K562 (cell line): ENCODE measurements around the gene GLRX5. TPM values are rescaled to one million over a fixed set of nuclear protein-coding genes. Genes with fewer than 3 reads are reported as not detected.

Experiments used
- ATAC-seq: fragments of 200-7000 bp; cut with Tn5 transposase; 3 replicates; pipeline ENCODE4 v1.9.1; 2020; ENCODE audit warnings: moderate library complexity
- BruUV-seq: library from RNA; stranded (reverse); fragments of 400-500 nt; replicated peaks from 2 replicates; lab custom pipeline; 2021; lab: Mats Ljungman, UMichigan
- CTCF ChIA-PET: fragments of 300-600 bp; formaldehyde crosslinking; extraction: SDS; loops from one replicate; lab custom pipeline; 2021; ENCODE audit warnings: low intra/inter-chr PET ratio; lab: Yijun Ruan, JAX
- POLR2A ChIA-PET: fragments of 300-600, 350-650 bp; sonication (Branson Sonifier 250); formaldehyde crosslinking; extraction: SDS; loops from one replicate; lab custom pipeline; 2021; ENCODE audit warnings: antibody characterized with exemption, inconsistent platforms; lab: Yijun Ruan, JAX
- DNase-seq, 4 experiments: peaks; one replicate each; pipeline versions ENCODE4 v3.0.0 to v3.0.0-alpha.2; 2011 to 2018; ENCODE audit warnings: low spot score in 3 of 4, mixed read lengths in 3 of 4; ENCODE audit errors: extremely low read depth in 1 of 4
- FAIRE-seq: peaks from 2 replicates; lab custom pipeline; 2011; peaks lifted over from hg19 to GRCh38; lab: Jason Lieb, UNC
- H2AFZ ChIP-seq: 2 replicates; pipeline ENCODE4 v1.6.0; 2011; ENCODE audit warnings: low read depth, low read length, control low read depth, inconsistent platforms
- H3K27ac ChIP-seq: fragments of 200-600 bp; 3 replicates; pipeline ENCODE4 v1.8.0; 2011; ENCODE audit warnings: low read depth, mild to moderate bottlenecking, control low read depth, inconsistent platforms, low read length, moderate library complexity, mixed read lengths; ENCODE audit errors: extremely low read depth
- H3K27me3 ChIP-seq, 2 experiments: fragments of 300-600 bp in 1 of 2; 2 replicates in 1 of 2; 3 replicates in 1 of 2; pipeline versions ENCODE4 v1.6.0 to v1.8.0; 2011; ENCODE audit warnings: inconsistent platforms in 2 of 2, low read length in 2 of 2, mild to moderate bottlenecking in 1 of 2, mixed read lengths in 1 of 2, moderate library complexity in 1 of 2; ENCODE audit not compliant: control insufficient read depth in 2 of 2, insufficient read depth in 2 of 2
- H3K36me3 ChIP-seq: fragments of 300-600 bp; 3 replicates; pipeline ENCODE4 v1.8.0; 2011; ENCODE audit warnings: mild to moderate bottlenecking, low read length, inconsistent platforms; ENCODE audit not compliant: control insufficient read depth, insufficient read depth
- H3K4me1 ChIP-seq, 2 experiments: fragments of 200-600 bp in 1 of 2; replicated peaks in 1 of 2; 2 replicates in 1 of 2; 3 replicates in 1 of 2; pipeline versions ENCODE4 v1.5.1 to v1.8.0; 2011; ENCODE audit warnings: inconsistent platforms in 2 of 2, low read length in 2 of 2, mild to moderate bottlenecking in 1 of 2, mixed read lengths in 1 of 2, moderate library complexity in 1 of 2; ENCODE audit not compliant: control insufficient read depth in 2 of 2, insufficient read depth in 2 of 2
- H3K4me2 ChIP-seq: 2 replicates; pipeline ENCODE4 v1.6.1; 2011; ENCODE audit warnings: low read length, control low read depth, inconsistent platforms, mixed read lengths; ENCODE audit not compliant: insufficient read depth
- H3K4me3 ChIP-seq: fragments of 200-600 bp; sonication (generic), shearing (Covaris generic); 2 replicates; pipeline ENCODE4 v1.5.1; 2016; ENCODE audit warnings: control low read depth, inconsistent platforms
- H3K79me2 ChIP-seq: fragments of 200-600 bp; 3 replicates; pipeline ENCODE4 v1.8.0; 2011; ENCODE audit warnings: low read length, inconsistent platforms; ENCODE audit not compliant: control insufficient read depth, insufficient read depth
- H3K9ac ChIP-seq, 2 experiments: 2 replicates each; pipeline versions ENCODE4 v1.6.0 to v1.6.1; 2011; ENCODE audit warnings: low read depth in 2 of 2, low read length in 2 of 2, control low read depth in 1 of 2, inconsistent platforms in 1 of 2, mild to moderate bottlenecking in 1 of 2, mixed read lengths in 1 of 2; ENCODE audit not compliant: insufficient read depth in 1 of 2
- H3K9me1 ChIP-seq: one replicate; pipeline ENCODE4 v1.6.0; 2011; ENCODE audit warnings: inconsistent platforms, mild to moderate bottlenecking, low read length, moderate library complexity; ENCODE audit not compliant: control insufficient read depth, insufficient read depth
- H3K9me3 ChIP-seq: replicated peaks from 2 replicates; pipeline ENCODE4 v1.5.1; 2011; ENCODE audit warnings: low read depth, low read length, inconsistent platforms; ENCODE audit not compliant: control insufficient read depth, insufficient read depth
- H4K20me1 ChIP-seq: replicated peaks from 2 replicates; pipeline ENCODE4 v1.6.1; 2011; ENCODE audit warnings: low read length, inconsistent platforms, mixed read lengths; ENCODE audit not compliant: control insufficient read depth, insufficient read depth
- MBD2 ChIP-seq: sonication (generic); IDR thresholded peaks from 2 replicates; pipeline ENCODE4 v1.6.1; 2016; ENCODE audit warnings: low read depth, borderline replicate concordance
- NONO ChIP-seq, 2 experiments: fragments of 200-400 bp in 1 of 2; fragments of 450-650 bp in 1 of 2; formaldehyde crosslinking in 1 of 2; IDR thresholded peaks; 2 replicates each; pipeline ENCODE4 v1.6.1; 2017; ENCODE audit warnings: low read depth in 2 of 2, mild to moderate bottlenecking in 2 of 2, moderate library complexity in 2 of 2, low read length in 1 of 2
- ZNF609 ChIP-seq: sonication (generic); formaldehyde crosslinking; IDR thresholded peaks from 2 replicates; pipeline ENCODE4 v1.8.1; 2023; ENCODE audit warnings: missing genetic modification reagents, mild to moderate bottlenecking, borderline replicate concordance
- ZNF644 ChIP-seq: fragments of 200-800 bp; sonication (Bioruptor generic); IDR thresholded peaks from 2 replicates; pipeline ENCODE4 v1.6.1; 2016; ENCODE audit warnings: low read depth, missing genetic modification characterization, missing compliant biosample characterization
- WGBS: fragments of 100-300 bp; shearing (Covaris generic); methylation state at CpG from one replicate; pipeline ENCODE4 v1.1.6; 2016; ENCODE audit warnings: low coverage, mixed read lengths; ENCODE audit not compliant: insufficient coverage; ENCODE audit errors: missing lambda C conversion rate; 5-methylcytosine and 5-hydroxymethylcytosine counted together
- in situ Hi-C: fragments of 300-500 bp; cut with MboI; formaldehyde crosslinking; loops from 4 replicates; pipeline ENCODE4 v1.15.0; 2018; ENCODE audit warnings: inconsistent platforms, mixed read lengths
- intact Hi-C: fragments of 100-400 bp; cut with micrococcal nuclease; formaldehyde crosslinking; loops from 2 replicates; pipeline ENCODE4 v1.14.2; 2022
- polyA plus RNA-seq, 8 experiments: library from polyadenylated mRNA; depleted of rRNA in 4 of 8; stranded (reverse) in 5 of 8; unstranded in 3 of 8; fragments of >200 nt; fragmentation: Nextera tagmentation in 2 of 8; fragmentation: Illumina TruSeq in 1 of 8; extraction: Ambion mirVana in 2 of 8; extraction: Trizol in 1 of 8; gene quantifications; 2 replicates each; pipeline versions ENCODE4 v1.2.1 to v1.2.3, GENCODE V29; 2011 to 2014; ENCODE audit warnings: inconsistent platforms in 1 of 8, missing spikeins in 1 of 8
- total RNA-seq, 7 experiments: library from RNA; depleted of rRNA in 6 of 7; stranded (reverse); fragments of >200 nt in 6 of 7; fragmentation: Illumina TruSeq in 2 of 7; extraction: Trizol in 2 of 7; gene quantifications; 2 replicates each; pipeline versions ENCODE4 v1.2.1 to v1.2.3, GENCODE V29; 2011 to 2021; ENCODE audit warnings: low replicate concordance in 1 of 7
- TF ChIP-seq, protein P1 (sequence below): sonication (generic); formaldehyde crosslinking; IDR thresholded peaks from 2 replicates; pipeline ENCODE4 v1.8.0; 2023; ENCODE audit warnings: mild to moderate bottlenecking, missing genetic modification reagents
- TF ChIP-seq, protein P2 (sequence below), 2 experiments: fragments of 450-650 bp in 1 of 2; sonication (generic) in 1 of 2; formaldehyde crosslinking in 1 of 2; IDR thresholded peaks in 1 of 2; conservative IDR thresholded peaks in 1 of 2; 2 replicates each; pipeline versions ENCODE4 v1.6.1 to v1.8.1; 2016 to 2023; ENCODE audit warnings: mild to moderate bottlenecking in 2 of 2, moderate library complexity in 2 of 2, inconsistent platforms in 1 of 2, missing genetic modification reagents in 1 of 2
- TF ChIP-seq, protein P3 (sequence below): fragments of 250-450 bp; sonication (Bioruptor Pico); IDR thresholded peaks from 2 replicates; pipeline ENCODE4 v1.5.0; 2021; ENCODE audit warnings: mild to moderate bottlenecking, borderline replicate concordance

Gene GLRX5
- total and polyA plus RNA-seq, 9 of the 15 experiments (the other 6 are each of a cell fraction or from before 2014, with no cell fraction given): 16.7 to 96.8 (median 66.8) TPM

- in situ Hi-C loops (no loop called here), intact Hi-C loops (no loop called here)
- ChIA-PET CTCF (no interaction called here), POLR2A (interaction anchor here (0.6 kb wide), 1 partner anchor 994 kb away, joined by 5 read pairs; no protein-coding TSS in a partner anchor)
- Histone ChIP-seq H3K27me3 (no peaks in the 10 kb centered on the region; a peak in 1 of 5 replicates), H3K4me3 (no peak overlapping the region), H3K79me2 (no peaks in the 10 kb centered on the region), H3K36me3 (no peaks in the 10 kb centered on the region), H3K9ac (no peak overlapping the region), H3K9me1 (no peaks in the 10 kb centered on the region), H3K4me2 (no peak overlapping the region), H3K9me3 (no peaks in the 10 kb centered on the region), H4K20me1 (no peaks in the 10 kb centered on the region; the same call in 1 of the 2 replicates), H2AFZ (no peak overlapping the region), H3K4me1 (peaks cover 0 to 3% of the 10 kb centered on the region in 2 experiments; a peak in 3 of 5 replicates), H3K27ac (no peak overlapping the region)
- WGBS: 33% methylated on average over 9 of the region's 9 CpGs
- FAIRE-seq: no peak
- DNase-seq: no peak
- no peak for ATAC-seq
- no TSS peak for BruUV-seq
- TF ChIP-seq, protein P1, sequence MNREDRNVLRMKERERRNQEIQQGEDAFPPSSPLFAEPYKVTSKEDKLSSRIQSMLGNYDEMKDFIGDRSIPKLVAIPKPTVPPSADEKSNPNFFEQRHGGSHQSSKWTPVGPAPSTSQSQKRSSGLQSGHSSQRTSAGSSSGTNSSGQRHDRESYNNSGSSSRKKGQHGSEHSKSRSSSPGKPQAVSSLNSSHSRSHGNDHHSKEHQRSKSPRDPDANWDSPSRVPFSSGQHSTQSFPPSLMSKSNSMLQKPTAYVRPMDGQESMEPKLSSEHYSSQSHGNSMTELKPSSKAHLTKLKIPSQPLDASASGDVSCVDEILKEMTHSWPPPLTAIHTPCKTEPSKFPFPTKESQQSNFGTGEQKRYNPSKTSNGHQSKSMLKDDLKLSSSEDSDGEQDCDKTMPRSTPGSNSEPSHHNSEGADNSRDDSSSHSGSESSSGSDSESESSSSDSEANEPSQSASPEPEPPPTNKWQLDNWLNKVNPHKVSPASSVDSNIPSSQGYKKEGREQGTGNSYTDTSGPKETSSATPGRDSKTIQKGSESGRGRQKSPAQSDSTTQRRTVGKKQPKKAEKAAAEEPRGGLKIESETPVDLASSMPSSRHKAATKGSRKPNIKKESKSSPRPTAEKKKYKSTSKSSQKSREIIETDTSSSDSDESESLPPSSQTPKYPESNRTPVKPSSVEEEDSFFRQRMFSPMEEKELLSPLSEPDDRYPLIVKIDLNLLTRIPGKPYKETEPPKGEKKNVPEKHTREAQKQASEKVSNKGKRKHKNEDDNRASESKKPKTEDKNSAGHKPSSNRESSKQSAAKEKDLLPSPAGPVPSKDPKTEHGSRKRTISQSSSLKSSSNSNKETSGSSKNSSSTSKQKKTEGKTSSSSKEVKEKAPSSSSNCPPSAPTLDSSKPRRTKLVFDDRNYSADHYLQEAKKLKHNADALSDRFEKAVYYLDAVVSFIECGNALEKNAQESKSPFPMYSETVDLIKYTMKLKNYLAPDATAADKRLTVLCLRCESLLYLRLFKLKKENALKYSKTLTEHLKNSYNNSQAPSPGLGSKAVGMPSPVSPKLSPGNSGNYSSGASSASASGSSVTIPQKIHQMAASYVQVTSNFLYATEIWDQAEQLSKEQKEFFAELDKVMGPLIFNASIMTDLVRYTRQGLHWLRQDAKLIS: no peak
- TF ChIP-seq NONO (IDR thresholded peaks at IDR 0.05; ENCODE audit: low read depth in 2 of 2, low read length in 1 of 2) (no peak), ZNF609 (CRISPR knock-in tag) (no peak), ZNF644 (tag) (no peak), MBD2 (no peak)
- TF ChIP-seq, protein P2, sequence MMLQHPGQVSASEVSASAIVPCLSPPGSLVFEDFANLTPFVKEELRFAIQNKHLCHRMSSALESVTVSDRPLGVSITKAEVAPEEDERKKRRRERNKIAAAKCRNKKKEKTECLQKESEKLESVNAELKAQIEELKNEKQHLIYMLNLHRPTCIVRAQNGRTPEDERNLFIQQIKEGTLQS (IDR thresholded peaks at IDR 0.05): no peak
- TF ChIP-seq, protein P2 (CRISPR knock-in tag; conservative IDR thresholded peaks at IDR 0.05): no peak
- TF ChIP-seq, protein P3, sequence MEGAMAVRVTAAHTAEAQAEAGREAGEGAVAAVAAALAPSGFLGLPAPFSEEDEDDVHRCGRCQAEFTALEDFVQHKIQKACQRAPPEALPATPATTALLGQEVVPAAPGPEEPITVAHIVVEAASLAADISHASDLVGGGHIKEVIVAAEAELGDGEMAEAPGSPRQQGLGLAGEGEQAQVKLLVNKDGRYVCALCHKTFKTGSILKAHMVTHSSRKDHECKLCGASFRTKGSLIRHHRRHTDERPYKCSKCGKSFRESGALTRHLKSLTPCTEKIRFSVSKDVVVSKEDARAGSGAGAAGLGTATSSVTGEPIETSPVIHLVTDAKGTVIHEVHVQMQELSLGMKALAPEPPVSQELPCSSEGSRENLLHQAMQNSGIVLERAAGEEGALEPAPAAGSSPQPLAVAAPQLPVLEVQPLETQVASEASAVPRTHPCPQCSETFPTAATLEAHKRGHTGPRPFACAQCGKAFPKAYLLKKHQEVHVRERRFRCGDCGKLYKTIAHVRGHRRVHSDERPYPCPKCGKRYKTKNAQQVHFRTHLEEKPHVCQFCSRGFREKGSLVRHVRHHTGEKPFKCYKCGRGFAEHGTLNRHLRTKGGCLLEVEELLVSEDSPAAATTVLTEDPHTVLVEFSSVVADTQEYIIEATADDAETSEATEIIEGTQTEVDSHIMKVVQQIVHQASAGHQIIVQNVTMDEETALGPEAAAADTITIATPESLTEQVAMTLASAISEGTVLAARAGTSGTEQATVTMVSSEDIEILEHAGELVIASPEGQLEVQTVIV (CRISPR knock-in tag): no peak
Observed at GRCh38 chr14:95498622-95499353, 36.1 kb upstream of the GLRX5 start.
